ENCODE measurements around the gene PDE9A.

DNA sequence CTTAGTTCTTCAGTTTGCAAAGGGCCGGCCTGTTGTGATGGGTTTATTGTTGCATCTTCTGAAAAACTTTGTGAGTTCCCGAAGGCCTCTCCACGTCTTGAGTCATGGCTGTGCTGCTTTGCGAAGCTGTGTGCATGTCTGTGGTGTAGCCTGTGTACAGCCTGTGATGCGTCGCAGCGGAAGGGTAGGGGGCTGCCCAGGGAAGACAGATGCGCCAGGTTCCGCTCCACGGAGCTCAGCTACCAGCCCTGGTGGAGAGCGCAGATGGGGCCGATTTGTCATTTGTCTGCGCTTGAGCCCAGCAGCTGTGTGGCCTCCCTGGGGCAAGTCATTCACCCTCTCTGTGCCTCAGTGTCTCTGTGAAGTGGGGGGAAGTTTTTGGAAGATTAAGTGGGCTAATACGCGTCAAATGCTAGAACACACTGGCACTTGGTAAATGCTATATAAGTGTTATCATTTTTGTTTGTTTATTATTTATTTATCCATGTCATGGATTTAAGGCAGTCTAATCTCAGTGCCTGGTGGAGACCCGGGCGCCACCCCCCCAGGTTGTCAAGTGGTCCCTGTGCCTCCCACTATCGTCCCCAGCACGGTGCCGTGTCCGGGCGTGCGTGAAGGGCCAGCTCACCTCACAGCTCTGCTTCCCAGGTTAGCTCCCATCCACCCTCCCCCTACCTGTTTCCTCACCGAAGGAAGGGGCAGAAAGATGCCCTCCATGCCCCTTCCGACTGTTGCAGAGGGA is 8.4 kb downstream of the PDE9A start:
- TF ChIP-seq SPI1 (IDR thresholded peaks at IDR 0.05; ENCODE audit: low read depth, low read length) (no peak), POLR2A (IDR thresholded peaks at IDR 0.05; ENCODE audit: low read depth, low read length) (no peak)
